Mesendoderm (in vitro differentiated cells): ENCODE data around the gene ZBTB18.
A peak's percentile ranks its signal among the peaks of the same experiment; 100 is the strongest.

ENCODE experiments used
- DNase-seq: peaks from one replicate; pipeline ENCODE4 v3.0.0; 2013
- H2AK5ac ChIP-seq: 2 replicates; pipeline ENCODE4 v1.6.1; 2013; ENCODE audit warnings: low read length, inconsistent platforms
- H2BK120ac ChIP-seq: 2 replicates; pipeline ENCODE4 v1.6.1; 2013; ENCODE audit warnings: low read depth, mild to moderate bottlenecking, low read length, moderate library complexity, mixed read lengths
- H2BK15ac ChIP-seq: replicated peaks from 2 replicates; pipeline ENCODE4 v1.6.1; 2013; ENCODE audit warnings: low read depth, mild to moderate bottlenecking, moderate library complexity
- H2BK5ac ChIP-seq: 2 replicates; pipeline ENCODE4 v1.6.1; 2013; ENCODE audit warnings: low read length, inconsistent platforms
- H3K18ac ChIP-seq: 2 replicates; pipeline ENCODE4 v1.6.1; 2013; ENCODE audit warnings: mild to moderate bottlenecking, low read length, mixed read lengths
- H3K23ac ChIP-seq: one replicate; pipeline ENCODE4 v1.6.1; 2013; ENCODE audit warnings: low read length
- H3K27ac ChIP-seq: 2 replicates; pipeline ENCODE4 v1.5.1; 2013; ENCODE audit warnings: low read depth, mild to moderate bottlenecking, inconsistent platforms, low read length, moderate library complexity
- H3K27me3 ChIP-seq: 2 replicates; pipeline ENCODE4 v1.6.1; 2013; ENCODE audit warnings: low read length, control low read depth, mild to moderate bottlenecking, inconsistent platforms; ENCODE audit not compliant: insufficient read depth, poor library complexity
- H3K36me3 ChIP-seq: 2 replicates; pipeline ENCODE4 v1.6.1; 2013; ENCODE audit warnings: low read length, inconsistent platforms; ENCODE audit not compliant: control insufficient read depth, insufficient read depth
- H3K4ac ChIP-seq: one replicate; pipeline ENCODE4 v1.6.1; 2013; ENCODE audit warnings: low read depth, mild to moderate bottlenecking, low read length, moderate library complexity
- H3K4me1 ChIP-seq: 2 replicates; pipeline ENCODE4 v1.6.1; 2013; ENCODE audit warnings: low read depth, low read length, inconsistent platforms; ENCODE audit not compliant: control insufficient read depth
- H3K4me2 ChIP-seq: 2 replicates; pipeline ENCODE4 v1.6.1; 2013; ENCODE audit warnings: low read length
- H3K4me3 ChIP-seq: 2 replicates; pipeline ENCODE4 v1.5.1; 2013; ENCODE audit warnings: mild to moderate bottlenecking, low read length
- H3K56ac ChIP-seq: one replicate; pipeline ENCODE4 v1.6.1; 2013; ENCODE audit warnings: low read length
- H3K79me1 ChIP-seq: 2 replicates; pipeline ENCODE4 v1.6.1; 2013; ENCODE audit warnings: low read length, inconsistent platforms
- H3K79me2 ChIP-seq: 2 replicates; pipeline ENCODE4 v1.6.1; 2013; ENCODE audit warnings: mild to moderate bottlenecking, low read length; ENCODE audit not compliant: control insufficient read depth, insufficient read depth
- H3K9ac ChIP-seq: 2 replicates; pipeline ENCODE4 v1.6.1; 2013; ENCODE audit warnings: low read length, inconsistent platforms
- H4K5ac ChIP-seq: one replicate; pipeline ENCODE4 v1.6.1; 2013; ENCODE audit warnings: low read length
- H4K8ac ChIP-seq: one replicate; pipeline ENCODE4 v1.6.1; 2013; ENCODE audit warnings: low read depth, mild to moderate bottlenecking, control low read depth, low read length, moderate library complexity
- WGBS: extraction: QIAGEN DNeasy Blood & Tissue Kit; methylation state at CpG from one replicate; pipeline ENCODE4 v1.1.7; 2013; ENCODE audit warnings: low lambda C conversion rate, missing lambda C conversion rate; ENCODE audit not compliant: insufficient coverage; ENCODE audit errors: extremely low coverage; 5-methylcytosine and 5-hydroxymethylcytosine counted together

Gene ZBTB18

GRCh38 chr1:244075247-244075722, 24.2 kb downstream of the ZBTB18 start:
- Histone ChIP-seq H3K4me2 (no peak overlapping the region), H2BK5ac (no peak overlapping the region), H2AK5ac (no peak overlapping the region), H3K4me3 (no peak overlapping the region), H3K9ac (no peak overlapping the region), H3K4ac (no peak overlapping the region), H3K36me3 (no peaks in the 10 kb centered on the region), H3K27me3 (no peaks in the 10 kb centered on the region), H4K8ac (no peak overlapping the region), H3K56ac (no peak overlapping the region), H3K4me1 (peaks cover 8% of the 10 kb centered on the region), H2BK15ac (no peak overlapping the region), H3K23ac (no peak overlapping the region), H3K79me1 (no peaks in the 10 kb centered on the region), H4K5ac (no peak overlapping the region), H3K18ac (no peak overlapping the region), H3K79me2 (no peaks in the 10 kb centered on the region), H3K27ac (peak overlapping the region; percentile 13), H2BK120ac (peak overlapping the region; percentile 33)
- no CpG with 5 or more reads among the region's 8 CpGs for WGBS
- peak; percentile 79 for DNase-seq

GRCh38 chr1:244076740-244077139, 25.7 kb downstream of the ZBTB18 start:
- Histone ChIP-seq H2BK5ac (no peak overlapping the region), H3K4me1 (peaks cover 8% of the 10 kb centered on the region), H2AK5ac (no peak overlapping the region), H3K56ac (no peak overlapping the region), H3K23ac (no peak overlapping the region), H3K9ac (no peak overlapping the region), H2BK120ac (no peak overlapping the region), H3K79me2 (no peaks in the 10 kb centered on the region), H3K27ac (no peak overlapping the region), H4K5ac (no peak overlapping the region), H2BK15ac (no peak overlapping the region), H3K18ac (no peak overlapping the region), H3K36me3 (no peaks in the 10 kb centered on the region), H3K79me1 (no peaks in the 10 kb centered on the region), H3K4me3 (no peak overlapping the region), H3K4me2 (no peak overlapping the region), H3K27me3 (no peaks in the 10 kb centered on the region), H3K4ac (peak overlapping the region; percentile 17), H4K8ac (no peak overlapping the region)
- no peak for DNase-seq
- no CpG with 5 or more reads among the region's 8 CpGs for WGBS

DNA sequence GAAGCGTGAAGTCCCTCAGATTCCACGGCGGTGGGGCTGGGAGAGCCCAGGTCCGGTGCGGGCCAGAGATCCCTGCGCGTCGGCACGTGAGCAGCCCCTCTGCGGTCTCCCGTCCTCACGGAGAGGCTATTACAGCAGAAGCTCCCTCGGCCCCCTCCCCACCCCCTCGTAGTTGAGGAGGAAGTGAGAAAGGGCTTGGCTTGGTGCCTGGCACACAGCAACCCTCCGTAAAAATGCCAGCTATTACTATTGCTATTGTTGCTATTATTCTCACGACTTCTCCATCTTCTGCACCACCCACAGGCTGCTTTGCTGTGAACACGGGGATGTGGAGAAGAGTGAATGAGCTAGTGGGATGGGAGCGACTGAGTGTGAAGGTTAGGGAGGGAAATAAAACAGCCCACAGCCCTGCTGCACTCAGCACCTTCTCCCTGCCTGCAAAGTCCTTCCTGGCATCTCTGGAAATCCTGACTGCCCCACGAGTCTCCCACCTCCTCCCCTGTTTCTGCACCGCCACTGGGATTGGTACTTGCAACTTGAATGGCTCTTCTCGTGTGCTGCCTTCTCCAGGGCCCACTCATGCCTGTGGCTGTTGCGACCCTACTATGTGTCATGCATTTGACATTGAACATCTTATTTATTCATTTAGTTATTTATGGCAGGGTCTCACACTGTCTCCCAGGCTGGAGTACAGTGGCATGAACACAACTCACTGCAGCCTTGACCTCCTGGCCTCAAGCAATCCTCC, 26.6 kb downstream of the ZBTB18 start:
- peaks cover 8% of the 10 kb centered on the region for H3K4me1 ChIP-seq
- no peaks in the 10 kb centered on the region for H3K79me1 ChIP-seq
- no peak overlapping the region for H3K27ac ChIP-seq
- no peak overlapping the region for H4K5ac ChIP-seq
- H3K36me3 ChIP-seq: no peaks in the 10 kb centered on the region
- H2BK15ac ChIP-seq: no peak overlapping the region
- no peak overlapping the region for H4K8ac ChIP-seq
- no peaks in the 10 kb centered on the region for H3K27me3 ChIP-seq
- no peak overlapping the region for H2AK5ac ChIP-seq
- no peak overlapping the region for H3K4me2 ChIP-seq
- no peak overlapping the region for H3K23ac ChIP-seq
- no peak overlapping the region for H2BK120ac ChIP-seq
- DNase-seq: no peak
- no peak overlapping the region for H3K56ac ChIP-seq
- WGBS: no CpG with 5 or more reads among the region's 22 CpGs
- no peak overlapping the region for H2BK5ac ChIP-seq
- no peak overlapping the region for H3K9ac ChIP-seq
- no peak overlapping the region for H3K4me3 ChIP-seq
- H3K18ac ChIP-seq: no peak overlapping the region
- H3K4ac ChIP-seq: no peak overlapping the region
- no peaks in the 10 kb centered on the region for H3K79me2 ChIP-seq

DNA sequence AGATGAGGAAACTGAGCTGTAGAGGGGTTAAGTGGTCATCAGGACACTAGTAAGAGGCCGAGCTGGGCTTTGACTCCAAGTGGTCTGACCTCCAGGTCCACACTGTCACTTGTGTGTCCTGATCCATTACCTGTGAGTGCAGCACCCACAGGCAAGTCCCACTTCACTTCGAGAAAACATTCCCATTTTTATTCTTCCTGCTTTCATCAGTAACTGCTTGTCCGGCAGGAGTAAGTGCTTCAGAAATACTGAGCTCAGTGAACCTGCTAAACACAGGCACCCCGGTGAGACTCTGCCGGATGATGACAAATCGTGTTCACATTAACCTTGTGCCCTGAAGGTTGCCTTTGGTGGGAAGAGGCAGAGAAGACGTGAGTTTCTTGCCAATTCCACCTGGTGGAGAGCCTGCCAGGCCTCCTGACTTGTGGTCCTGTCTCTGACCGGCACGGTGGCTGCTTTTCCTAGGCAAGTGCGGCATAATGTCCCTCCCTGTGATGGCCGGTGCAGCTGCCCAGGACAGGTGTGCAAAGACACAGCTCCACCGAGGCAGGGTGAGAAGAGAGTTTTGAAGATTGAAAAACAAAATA, 29.4 kb downstream of the ZBTB18 start:
- Histone ChIP-seq H3K79me2 (no peaks in the 10 kb centered on the region), H3K4me3 (no peak overlapping the region), H2BK120ac (no peak overlapping the region), H4K8ac (no peak overlapping the region), H3K9ac (no peak overlapping the region), H3K4me2 (no peak overlapping the region), H3K27ac (no peak overlapping the region), H3K79me1 (no peaks in the 10 kb centered on the region), H3K4me1 (no peaks in the 10 kb centered on the region), H3K36me3 (no peaks in the 10 kb centered on the region), H2BK5ac (no peak overlapping the region), H3K27me3 (no peaks in the 10 kb centered on the region), H2BK15ac (no peak overlapping the region), H3K4ac (no peak overlapping the region), H3K23ac (no peak overlapping the region), H3K18ac (no peak overlapping the region), H4K5ac (no peak overlapping the region), H2AK5ac (no peak overlapping the region), H3K56ac (no peak overlapping the region)
- WGBS: no CpG with 5 or more reads among the region's 12 CpGs
- no peak for DNase-seq

GRCh38 chr1:244082969-244083368, 31.9 kb downstream of the ZBTB18 start:
- H4K8ac ChIP-seq: no peak overlapping the region
- no peak overlapping the region for H3K18ac ChIP-seq
- H3K27me3 ChIP-seq: no peaks in the 10 kb centered on the region
- no peak overlapping the region for H3K23ac ChIP-seq
- no peak overlapping the region for H3K27ac ChIP-seq
- no peak overlapping the region for H3K4me2 ChIP-seq
- no peaks in the 10 kb centered on the region for H3K79me2 ChIP-seq
- H3K56ac ChIP-seq: no peak overlapping the region
- no peak overlapping the region for H2BK5ac ChIP-seq
- no peak for DNase-seq
- no peak overlapping the region for H2BK120ac ChIP-seq
- no peak overlapping the region for H2BK15ac ChIP-seq
- no CpG with 5 or more reads among the region's 3 CpGs for WGBS
- H4K5ac ChIP-seq: no peak overlapping the region
- H3K4me1 ChIP-seq: no peaks in the 10 kb centered on the region
- H3K36me3 ChIP-seq: no peaks in the 10 kb centered on the region
- H3K79me1 ChIP-seq: no peaks in the 10 kb centered on the region
- no peak overlapping the region for H3K4me3 ChIP-seq
- no peak overlapping the region for H3K9ac ChIP-seq
- H3K4ac ChIP-seq: no peak overlapping the region
- no peak overlapping the region for H2AK5ac ChIP-seq
